GM18505 (cell line): ENCODE results near the gene RINT1.
"Not testable (repeated sequence)": the region's sequence is repeated elsewhere in the genome, so short reads cannot be mapped to it uniquely, and the experiment has no call there.

Source experiments
- ATAC-seq: cut with Tn5 transposase; IDR thresholded peaks from one replicate; pipeline ENCODE4 v1.9.1; 2021; ENCODE audit not compliant: unreplicated experiment
- POLR2A ChIP-seq: IDR thresholded peaks from 4 replicates; pipeline ENCODE4 v1.6.1; 2011; ENCODE audit warnings: borderline replicate concordance; ENCODE audit not compliant: insufficient read depth, insufficient read length; ENCODE audit errors: extremely low read depth

RINT1 gene

DNA sequence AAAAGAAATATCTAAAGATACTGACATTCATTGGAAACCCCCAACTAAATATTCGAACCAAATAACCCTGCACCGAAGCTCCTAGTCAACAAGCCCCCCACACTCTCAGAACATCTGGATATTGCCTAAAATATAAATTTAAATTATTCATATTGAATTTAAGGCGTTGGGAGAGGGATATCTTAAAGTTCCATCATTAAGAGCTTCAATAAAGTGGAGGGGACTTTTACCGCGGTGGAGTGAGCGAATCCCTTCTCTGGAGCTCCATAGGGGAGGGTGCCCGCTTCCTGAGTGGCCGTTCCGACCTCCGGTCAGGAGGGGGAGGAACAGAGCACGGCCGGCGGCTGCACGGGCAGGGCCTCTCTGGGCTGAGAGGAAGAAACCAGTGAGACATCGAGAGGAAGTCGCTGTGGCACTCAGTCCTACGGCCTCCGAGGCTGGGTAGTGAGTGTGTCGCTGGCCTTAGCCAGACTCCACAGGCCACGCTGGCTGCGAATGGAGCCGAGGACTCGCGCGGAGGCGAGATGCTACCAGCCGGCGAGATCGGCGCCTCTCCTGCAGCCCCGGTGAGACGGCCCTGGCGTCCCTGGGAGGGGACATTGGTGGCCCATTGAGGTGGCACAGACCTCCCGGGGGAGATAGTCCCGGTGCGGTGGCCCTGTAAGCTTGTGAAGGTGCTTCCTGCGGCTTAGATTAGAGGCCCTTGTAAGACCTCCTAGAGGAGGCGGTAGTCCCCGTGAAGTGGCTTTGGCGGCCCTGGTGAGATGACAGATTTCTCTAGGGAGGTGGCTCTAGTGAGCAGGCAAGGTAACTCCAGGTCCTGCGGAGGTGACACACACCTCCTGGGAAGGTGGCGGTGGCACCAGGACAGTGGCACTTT is at the start of gene RINT1:
Gene RINT1, plus strand, starts transcription at position 410 of the 880 bp plus-strand sequence. Its CDS starts 115 bp downstream, at position 525.
- TF ChIP-seq POLR2A, result peak; percentile 99
- peak; percentile 95 for ATAC-seq

GRCh38 chr7:105487579-105488571 is 44.1 kb upstream of the RINT1 start:
- no peak for TF ChIP-seq POLR2A
- ATAC-seq, result no peak

GRCh38 chr7:105489409-105489808 is 42.6 kb upstream of the RINT1 start:
- ATAC-seq, result no peak
- TF ChIP-seq POLR2A, result no peak

- ATAC-seq, result no peak
- TF ChIP-seq POLR2A, result no peak
Observed at GRCh38 chr7:105493196-105493922, 38.6 kb upstream of the RINT1 start.

GRCh38 chr7:105493923-105494315 is 38.1 kb upstream of the RINT1 start:
- TF ChIP-seq POLR2A, result no peak
- ATAC-seq, result no peak

DNA sequence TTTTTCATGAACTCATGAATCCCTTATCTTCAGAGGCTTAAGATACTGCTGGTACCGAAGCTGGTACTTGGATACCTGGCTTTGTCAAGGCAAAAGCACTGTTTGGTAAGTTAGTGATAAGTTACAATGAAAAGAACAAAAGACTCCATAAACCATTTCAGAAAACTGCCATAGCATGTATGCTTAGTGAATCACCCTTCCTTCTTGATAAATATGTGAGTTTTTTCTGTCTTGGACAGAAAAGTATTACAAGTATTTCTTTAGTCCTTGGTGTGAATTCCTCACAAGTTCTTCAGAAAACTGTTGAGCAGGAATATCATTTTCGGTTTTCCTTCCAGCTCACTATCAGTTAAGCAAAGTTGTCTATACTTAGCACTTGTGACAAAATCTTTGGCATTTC is 35.5 kb upstream of the RINT1 start:
- TF ChIP-seq POLR2A, result no peak
- ATAC-seq, result no peak

GRCh38 chr7:105497016-105497415 is 35.0 kb upstream of the RINT1 start:
- TF ChIP-seq POLR2A, result no peak

GRCh38 chr7:105502173-105502572 is 29.8 kb upstream of the RINT1 start:
- no peak for TF ChIP-seq POLR2A
- no peak for ATAC-seq

More at GRCh38 chr7:105497016-105497415, 35.0 kb upstream of the RINT1 start:
- no peak for ATAC-seq

- no peak for TF ChIP-seq POLR2A
- no peak for ATAC-seq
Observed at GRCh38 chr7:105512415-105512814, 19.6 kb upstream of the RINT1 start.

GRCh38 chr7:105512926-105513526 is 19.0 kb upstream of the RINT1 start:
- TF ChIP-seq POLR2A, result no peak
- no peak for ATAC-seq

DNA sequence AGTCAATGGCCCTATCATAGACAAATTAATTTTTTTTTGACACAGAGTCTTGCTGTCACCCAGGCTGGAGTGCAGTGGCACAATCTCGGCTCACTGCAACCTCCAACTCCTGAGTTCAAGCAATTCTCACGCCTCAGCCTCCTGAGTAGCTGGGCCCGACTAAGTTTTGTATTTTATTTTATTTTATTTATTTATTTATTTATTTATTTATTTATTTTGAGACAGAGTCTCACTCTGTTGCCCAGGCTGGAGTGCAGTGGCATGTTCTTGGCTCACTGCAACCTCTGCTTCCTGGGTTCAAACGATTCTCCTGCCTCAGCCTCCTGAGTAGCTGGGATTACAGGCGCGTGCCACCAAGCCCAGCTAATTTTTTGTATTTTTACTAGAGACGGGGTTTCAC is 16.4 kb upstream of the RINT1 start:
- not testable (repeated sequence) for ATAC-seq

- no peak for TF ChIP-seq POLR2A
- ATAC-seq, result no peak
Observed at GRCh38 chr7:105519353-105519752, 12.6 kb upstream of the RINT1 start.

DNA sequence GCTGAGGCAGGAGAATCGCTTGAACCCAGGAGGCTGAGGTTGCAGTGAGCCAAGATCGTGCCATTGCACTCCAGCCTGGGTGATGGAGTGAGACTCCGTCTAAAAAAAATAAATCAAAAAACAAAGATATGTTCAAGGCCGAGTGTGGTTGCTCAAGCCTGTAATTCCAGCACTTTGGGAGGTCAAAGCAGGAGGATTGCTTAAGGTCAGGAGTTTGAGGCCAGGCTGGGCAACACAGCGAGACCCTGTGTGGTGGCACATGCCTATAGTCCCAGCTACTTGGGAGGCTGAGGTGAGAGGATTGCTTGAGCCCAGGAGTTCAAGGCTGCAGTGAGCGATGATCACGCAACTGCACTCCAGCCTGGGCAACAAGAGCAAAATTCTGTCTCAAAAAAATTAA is 11.4 kb upstream of the RINT1 start:
- not testable (repeated sequence) for ATAC-seq
